Panc1 (cell line): ENCODE data around the gene ZNF804B. TPM values are rescaled to one million over a fixed set of nuclear protein-coding genes. Genes with fewer than 3 reads are reported as not detected.

ENCODE experiments used
- ATAC-seq: fragments of 200-7000 bp; cut with Tn5 transposase; 2 replicates; pipeline ENCODE4 v1.9.1; 2020; ENCODE audit warnings: mild to moderate bottlenecking, moderate library complexity
- BruUV-seq: library from RNA; stranded (reverse); fragments of 400-500 nt; replicated peaks from 2 replicates; lab custom pipeline; 2021; lab: Mats Ljungman, UMichigan
- CTCF ChIA-PET: fragments of 300-600 bp; sonication (Branson Sonifier 250); formaldehyde crosslinking; loops from one replicate; lab custom pipeline; 2022; ENCODE audit warnings: antibody characterized with exemption; lab: Charles Lee
- POLR2A ChIA-PET: fragments of 300-600 bp; sonication (Branson Sonifier 250); formaldehyde crosslinking; loops from one replicate; lab custom pipeline; 2022; ENCODE audit warnings: antibody characterized with exemption; lab: Charles Lee
- DNase-seq: peaks from one replicate; pipeline ENCODE4 v3.0.0-alpha.2; 2010; ENCODE audit warnings: low read depth, low spot score
- H3K27ac ChIP-seq: 2 replicates; pipeline ENCODE4 v1.5.1; 2011; ENCODE audit warnings: mild to moderate bottlenecking, low read length, inconsistent platforms
- H3K27me3 ChIP-seq: fragments of 200-500 bp; sonication (Bioruptor generic); 2 replicates; pipeline ENCODE4 v1.6.0; 2014; ENCODE audit warnings: low read length, inconsistent platforms; ENCODE audit not compliant: control insufficient read depth, insufficient read depth
- H3K36me3 ChIP-seq: fragments of 200-500 bp; sonication (Bioruptor generic); 2 replicates; pipeline ENCODE4 v1.5.1; 2014; ENCODE audit warnings: inconsistent platforms, mild to moderate bottlenecking, low read length, moderate library complexity; ENCODE audit not compliant: control insufficient read depth, insufficient read depth
- H3K4me1 ChIP-seq: 2 replicates; pipeline ENCODE4 v1.5.1; 2011; ENCODE audit warnings: inconsistent platforms, mild to moderate bottlenecking, low read length, moderate library complexity; ENCODE audit not compliant: control insufficient read depth, insufficient read depth
- H3K4me3 ChIP-seq, 2 experiments: 2 replicates each; pipeline ENCODE4 v1.5.1; 2011 to 2012; ENCODE audit warnings: low read depth in 2 of 2, low read length in 2 of 2, mild to moderate bottlenecking in 2 of 2, inconsistent platforms in 1 of 2, moderate library complexity in 1 of 2
- H3K9me3 ChIP-seq: fragments of 200-500 bp; sonication (Bioruptor generic); 2 replicates; pipeline ENCODE4 v1.5.1; 2014; ENCODE audit warnings: low read depth, mild to moderate bottlenecking, inconsistent platforms, low read length, moderate library complexity; ENCODE audit not compliant: control insufficient read depth, insufficient read depth
- POLR2AphosphoS5 ChIP-seq: IDR thresholded peaks from 2 replicates; pipeline ENCODE4 v1.6.1; 2012; ENCODE audit warnings: mild to moderate bottlenecking, low read depth, low read length, moderate library complexity
- REST ChIP-seq, 2 experiments: IDR thresholded peaks; 2 replicates each; pipeline ENCODE4 v1.6.1; 2011 to 2012; ENCODE audit warnings: low read depth in 2 of 2, control low read depth in 1 of 2, low read length in 1 of 2, mild to moderate bottlenecking in 1 of 2, moderate library complexity in 1 of 2; ENCODE audit not compliant: insufficient read depth in 1 of 2
- SIN3A ChIP-seq: IDR thresholded peaks from 2 replicates; pipeline ENCODE4 v1.6.1; 2012; ENCODE audit warnings: low read depth, mild to moderate bottlenecking, low read length, moderate library complexity, borderline replicate concordance; ENCODE audit not compliant: insufficient read depth
- TCF7L2 ChIP-seq: IDR thresholded peaks from 2 replicates; pipeline ENCODE4 v1.6.1; 2011; ENCODE audit warnings: mild to moderate bottlenecking, low read depth, low read length, inconsistent platforms
- in situ Hi-C: cut with HindIII; loops from 2 replicates; pipeline ENCODE4 v1.10.0; 2016; ENCODE audit warnings: low sequenced_read_pairs, low pct_unique_long_range_greater_than_20kb
- intact Hi-C: fragments of 100-400 bp; cut with micrococcal nuclease; formaldehyde crosslinking; loops from one replicate; pipeline ENCODE4 v1.10.0; 2022; ENCODE audit not compliant: unreplicated experiment
- total RNA-seq: library from RNA; stranded (reverse); gene quantifications from one replicate; pipeline ENCODE4 v1.2.1, GENCODE V29; 2021; ENCODE audit not compliant: unreplicated experiment
- TF ChIP-seq, protein P1 (sequence below): fragments of 450-650 bp; IDR thresholded peaks from 2 replicates; pipeline ENCODE4 v1.5.1; 2017; ENCODE audit warnings: mild to moderate bottlenecking

The ZNF804B gene
- total RNA-seq, 1 experiment from 2014 or later: not detected

DNA sequence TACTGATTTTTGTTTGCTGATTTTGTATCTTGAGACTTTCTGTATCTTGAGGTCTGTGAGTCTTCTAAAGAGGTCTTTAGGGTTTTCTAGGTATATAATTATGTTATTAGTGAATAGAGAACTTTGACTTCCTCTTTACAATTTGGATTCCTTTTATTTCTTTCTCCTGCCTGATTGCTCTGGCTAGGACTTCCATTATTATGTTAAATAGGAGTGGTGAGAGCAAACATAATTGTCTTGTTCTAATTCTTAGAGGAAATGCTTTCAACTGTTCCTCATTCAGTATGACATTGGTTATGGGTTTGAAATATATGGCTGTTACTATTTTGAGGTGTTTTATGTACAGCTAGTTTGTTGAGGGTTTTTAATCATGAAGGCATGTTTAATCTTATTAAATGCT, 344.1 kb downstream of the ZNF804B start:
- ATAC-seq (no peak), DNase-seq (no peak)
- ChIA-PET CTCF (interaction anchor here (0.6 kb wide), 1 partner anchor 1094 kb away, joined by 7 read pairs; no protein-coding TSS in a partner anchor), POLR2A (no interaction called here)
- H3K36me3 ChIP-seq: no peaks in the 10 kb centered on the region
- no TSS peak for BruUV-seq
- TF ChIP-seq POLR2AphosphoS5 (no peak), TCF7L2 (no peak), SIN3A (no peak)
- TF ChIP-seq, protein P1, sequence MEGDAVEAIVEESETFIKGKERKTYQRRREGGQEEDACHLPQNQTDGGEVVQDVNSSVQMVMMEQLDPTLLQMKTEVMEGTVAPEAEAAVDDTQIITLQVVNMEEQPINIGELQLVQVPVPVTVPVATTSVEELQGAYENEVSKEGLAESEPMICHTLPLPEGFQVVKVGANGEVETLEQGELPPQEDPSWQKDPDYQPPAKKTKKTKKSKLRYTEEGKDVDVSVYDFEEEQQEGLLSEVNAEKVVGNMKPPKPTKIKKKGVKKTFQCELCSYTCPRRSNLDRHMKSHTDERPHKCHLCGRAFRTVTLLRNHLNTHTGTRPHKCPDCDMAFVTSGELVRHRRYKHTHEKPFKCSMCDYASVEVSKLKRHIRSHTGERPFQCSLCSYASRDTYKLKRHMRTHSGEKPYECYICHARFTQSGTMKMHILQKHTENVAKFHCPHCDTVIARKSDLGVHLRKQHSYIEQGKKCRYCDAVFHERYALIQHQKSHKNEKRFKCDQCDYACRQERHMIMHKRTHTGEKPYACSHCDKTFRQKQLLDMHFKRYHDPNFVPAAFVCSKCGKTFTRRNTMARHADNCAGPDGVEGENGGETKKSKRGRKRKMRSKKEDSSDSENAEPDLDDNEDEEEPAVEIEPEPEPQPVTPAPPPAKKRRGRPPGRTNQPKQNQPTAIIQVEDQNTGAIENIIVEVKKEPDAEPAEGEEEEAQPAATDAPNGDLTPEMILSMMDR: no peak
- intact Hi-C loops: no loop called here
- no peaks in the 10 kb centered on the region for H3K27me3 ChIP-seq
- H3K9me3 ChIP-seq: no peaks in the 10 kb centered on the region
- in situ Hi-C loops: no loop called here
- H3K27ac ChIP-seq: no peak overlapping the region
- H3K4me3 ChIP-seq: no peak overlapping the region
- no peaks in the 10 kb centered on the region for H3K4me1 ChIP-seq

GRCh38 chr7:89104748-89105685, 345.5 kb downstream of the ZNF804B start:
- Histone ChIP-seq H3K4me3 (no peak overlapping the region), H3K36me3 (no peaks in the 10 kb centered on the region), H3K9me3 (no peaks in the 10 kb centered on the region), H3K27me3 (no peaks in the 10 kb centered on the region), H3K4me1 (no peaks in the 10 kb centered on the region), H3K27ac (no peak overlapping the region)
- no peak for TF ChIP-seq REST (IDR thresholded peaks at IDR 0.05; ENCODE audit: insufficient read depth in 1 of 2, low read depth in 2 of 2, low read length in 1 of 2)
- TF ChIP-seq, protein P1: no peak
- no peak for TF ChIP-seq TCF7L2
- no peak for TF ChIP-seq POLR2AphosphoS5
- no peak for TF ChIP-seq SIN3A
- ChIA-PET CTCF (no interaction called here), POLR2A (no interaction called here)
- in situ Hi-C loops: no loop called here
- DNase-seq (no peak), ATAC-seq (no peak)
- intact Hi-C loops: no loop called here
- BruUV-seq: no TSS peak
